HG02885 (cell line): ENCODE results near the gene CDV3.

Experiments used
- ATAC-seq: cut with Tn5 transposase; IDR thresholded peaks from one replicate; pipeline ENCODE4 v1.9.1; 2021; ENCODE audit warnings: mild to moderate bottlenecking; ENCODE audit not compliant: unreplicated experiment, poor library complexity

CDV3 gene

DNA sequence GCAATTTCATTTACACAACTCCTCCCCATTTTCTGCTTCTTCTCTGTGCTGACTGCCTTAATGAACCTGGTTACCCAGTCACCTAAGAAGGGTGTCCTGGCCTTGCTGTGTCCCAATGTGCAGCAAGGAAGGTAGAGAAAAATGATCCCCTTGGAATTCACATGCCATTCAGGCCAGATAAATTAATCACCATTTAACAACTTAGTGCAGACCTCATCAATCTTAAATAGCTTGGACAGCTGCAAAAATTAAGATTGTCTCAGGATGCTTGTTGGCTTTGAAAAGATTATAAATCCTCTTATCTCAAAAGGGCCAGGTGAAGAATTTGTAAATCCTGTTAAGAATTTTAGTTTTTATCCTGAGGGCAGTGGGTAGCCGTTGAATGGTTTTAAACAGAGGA lies 9.7 kb upstream of the CDV3 start:
- no peak for ATAC-seq

DNA sequence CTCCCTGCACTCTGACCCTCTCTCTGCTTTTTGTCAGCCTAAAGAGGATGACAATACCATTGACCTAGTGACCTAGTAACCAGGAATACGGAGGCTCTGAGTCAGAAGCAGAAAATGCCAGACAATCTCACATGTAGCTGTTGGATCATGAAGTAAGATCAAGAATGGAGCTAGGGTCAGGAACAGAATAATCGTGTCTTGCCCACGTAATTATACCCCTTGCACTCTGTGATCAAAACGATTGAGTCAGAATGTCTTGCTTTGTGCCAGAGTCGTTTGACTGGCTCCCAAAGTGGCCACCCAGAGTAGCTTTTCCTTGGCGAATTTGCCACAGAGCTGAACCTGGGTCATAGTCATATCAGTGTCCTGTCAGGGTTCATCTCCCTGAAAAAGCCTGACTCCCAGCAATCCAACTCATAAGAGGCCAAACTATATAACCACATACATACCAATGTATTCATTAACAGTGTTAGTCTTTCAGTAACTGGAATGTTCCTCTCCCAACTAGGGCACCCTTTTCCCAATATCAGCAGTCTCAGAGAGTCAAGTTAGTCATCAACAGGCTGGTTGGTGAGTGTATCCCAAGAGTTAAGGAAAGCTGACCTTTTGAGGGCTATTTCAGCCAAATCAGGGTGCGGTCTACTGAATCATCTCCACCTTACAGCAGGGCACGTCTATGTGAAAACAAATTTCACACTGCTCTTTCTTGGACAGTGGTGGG lies 5.0 kb upstream of the CDV3 start:
- ATAC-seq, result no peak

GRCh38 chr3:133570139-133570936 lies 3.1 kb upstream of the CDV3 start:
- no peak for ATAC-seq

DNA sequence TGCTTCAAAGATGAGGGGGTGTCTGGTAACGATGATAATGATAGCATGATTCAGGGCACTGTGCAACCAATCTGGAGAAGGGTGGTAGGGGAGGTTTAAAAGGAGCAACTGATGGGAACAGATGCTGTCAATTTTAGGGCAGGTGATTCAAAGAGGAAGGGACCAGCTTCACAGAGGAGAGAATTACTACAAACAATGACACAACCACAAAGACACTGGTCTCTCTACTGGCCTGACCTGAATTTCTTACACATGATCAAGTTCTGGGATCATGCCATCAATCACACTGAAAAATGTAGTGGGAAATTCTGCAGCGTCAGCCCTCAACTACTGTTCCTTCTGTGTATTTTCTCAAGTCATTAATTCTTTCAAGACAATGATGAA lies 2.6 kb upstream of the CDV3 start:
- ATAC-seq, result no peak

- peak; percentile 21 for ATAC-seq
Observed at GRCh38 chr3:133572158-133573053, 1.1 kb upstream of the CDV3 start.

- peak; percentile 75 for ATAC-seq
Observed at GRCh38 chr3:133573054-133573628, 345 bp upstream of the CDV3 start.

DNA sequence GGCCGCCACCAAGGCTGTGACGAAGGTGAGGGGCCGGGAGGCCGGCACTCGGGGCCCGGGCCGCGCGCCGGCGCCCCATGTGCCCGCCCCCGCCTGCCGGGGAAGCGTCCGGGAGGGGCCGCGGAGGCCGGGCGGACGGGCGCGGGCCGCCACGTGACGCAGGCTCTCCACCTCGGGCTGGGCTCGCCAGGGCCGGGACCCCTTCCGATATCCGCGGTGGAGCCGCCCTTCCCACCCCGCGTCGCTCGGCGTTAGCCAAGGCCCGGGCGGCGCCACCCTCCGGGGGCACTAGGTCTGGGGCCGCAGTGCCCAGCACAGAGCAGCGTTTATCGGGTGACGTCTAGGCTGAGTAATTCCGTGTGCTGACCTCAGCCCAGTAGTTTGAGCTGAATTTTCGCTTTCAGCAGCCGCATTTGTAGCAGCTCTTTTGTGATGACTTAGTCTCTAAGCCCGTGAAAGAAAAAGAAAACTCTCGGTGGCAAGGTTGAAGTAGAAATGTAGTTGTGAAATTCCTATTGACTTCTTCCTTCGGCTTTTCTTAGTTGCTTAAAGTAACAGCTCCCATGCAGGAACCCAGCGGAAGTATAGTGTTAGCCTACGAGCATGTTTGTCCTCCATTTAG lies 885 bp downstream of the CDV3 start:
- ATAC-seq, result peak; percentile 32

- ATAC-seq, result no peak
Observed at GRCh38 chr3:133575086-133575485, 1.6 kb downstream of the CDV3 start.

- no peak for ATAC-seq
Observed at GRCh38 chr3:133576169-133576568, 2.7 kb downstream of the CDV3 start.

DNA sequence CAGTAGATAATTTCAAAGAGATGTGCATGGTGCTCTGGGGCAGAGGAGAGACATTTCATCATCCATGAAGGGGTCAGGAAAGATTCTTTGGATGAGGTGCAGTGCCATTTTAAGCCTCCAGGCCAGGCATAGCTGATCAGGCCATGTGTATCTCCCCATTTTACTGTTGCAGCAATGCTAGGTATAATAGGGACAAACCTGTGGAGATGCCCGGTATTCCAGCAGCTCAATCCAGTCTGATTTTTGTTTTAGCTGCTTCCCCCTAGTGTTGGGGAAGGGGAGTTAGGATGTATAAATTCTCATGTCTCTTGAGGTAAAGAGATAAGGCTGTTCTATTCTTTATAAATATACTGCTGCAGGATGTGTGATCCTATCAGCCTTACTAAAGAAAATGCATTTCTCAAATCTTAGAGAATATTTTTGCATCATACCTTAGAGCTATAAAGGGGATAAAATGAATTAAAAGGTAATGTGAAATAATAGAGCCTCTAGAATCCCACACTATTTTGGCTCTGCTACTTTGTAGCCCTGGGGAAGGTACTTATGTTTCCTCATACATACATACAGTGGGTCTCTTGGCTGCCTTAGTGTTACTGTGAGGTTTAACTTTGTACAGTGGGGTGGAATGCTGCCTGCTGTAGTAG lies 5.2 kb downstream of the CDV3 start:
- no peak for ATAC-seq

- no peak for ATAC-seq
Observed at GRCh38 chr3:133583396-133583795, 9.9 kb downstream of the CDV3 start.

DNA sequence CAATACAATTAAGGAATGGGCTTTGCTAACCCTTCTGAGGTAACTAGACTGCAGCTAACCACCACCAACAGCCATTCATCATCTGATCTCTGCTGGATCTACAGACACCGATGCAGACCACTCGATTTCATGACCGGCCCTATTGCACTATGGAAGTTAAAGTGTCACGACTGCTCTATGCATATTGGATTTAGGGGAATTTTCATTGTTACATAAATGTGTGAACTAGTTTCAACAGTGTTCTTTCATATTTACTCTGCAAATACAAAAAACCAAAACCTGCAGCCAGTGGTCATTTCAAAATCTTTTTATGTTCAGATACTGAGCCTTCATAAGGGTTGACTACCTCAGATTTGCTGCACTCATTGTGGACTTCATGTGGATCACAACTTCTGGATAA lies 14.5 kb downstream of the CDV3 start:
- ATAC-seq, result no peak

- no peak for ATAC-seq
Observed at GRCh38 chr3:133588784-133589465, 15.4 kb downstream of the CDV3 start.

GRCh38 chr3:133589503-133589902 lies 16.0 kb downstream of the CDV3 start:
- ATAC-seq, result no peak

- no peak for ATAC-seq
Observed at GRCh38 chr3:133591271-133591742, 17.8 kb downstream of the CDV3 start.

GRCh38 chr3:133592843-133593242 lies 19.4 kb downstream of the CDV3 start:
- ATAC-seq, result peak; percentile 69

GRCh38 chr3:133593243-133593642 lies 19.8 kb downstream of the CDV3 start:
- ATAC-seq, result peak; percentile 12

- peak; percentile 30 for ATAC-seq
Observed at GRCh38 chr3:133595341-133595740, 21.9 kb downstream of the CDV3 start.

- no peak for ATAC-seq
Observed at GRCh38 chr3:133598405-133598804, 24.9 kb downstream of the CDV3 start.
